ENCODE measurements around the gene LYPLA2. TPM values are rescaled to one million over a fixed set of nuclear protein-coding genes. Genes with fewer than 3 reads are reported as not detected.
"Not testable (repeated sequence)": the region's sequence is repeated elsewhere in the genome, so short reads cannot be mapped to it uniquely, and the experiment has no call there.

The LYPLA2 gene
- total and polyA plus RNA-seq, 4 donors: 26.3 to 71.1 (median 43.2) TPM

DNA sequence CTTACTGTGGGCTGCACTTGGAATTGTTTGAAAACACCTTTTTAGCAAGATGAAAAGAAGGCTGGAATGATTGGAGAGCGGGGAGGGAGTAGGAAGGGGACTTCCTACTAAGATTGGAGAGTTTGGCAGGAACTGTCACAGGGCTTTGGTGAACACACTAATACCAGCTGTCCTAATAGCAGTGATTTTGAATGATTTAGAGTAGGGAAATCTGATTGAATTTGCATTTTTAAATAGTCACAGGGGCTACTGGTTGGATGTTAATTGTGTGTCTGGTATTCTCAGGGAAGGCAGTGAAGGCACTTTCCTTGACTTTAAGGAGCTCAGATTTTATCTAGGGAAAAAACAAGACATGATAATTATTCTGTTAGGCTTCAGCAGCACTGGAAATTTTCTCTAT, 36.8 kb downstream of the LYPLA2 start:
- H3K9me3 ChIP-seq (ENCODE audit: control insufficient read depth in 4 of 4, low read length in 3 of 4): no peaks in the 10 kb centered on the region
- H3K27ac ChIP-seq (ENCODE audit: low read depth in 1 of 2, low read length in 2 of 2): no peak overlapping the region
- no peak for DNase-seq (ENCODE audit: low spot score)
- 88% methylated on average over 1 of the region's 1 CpG for WGBS
- no peaks in the 10 kb centered on the region for H3K27me3 ChIP-seq (ENCODE audit: control insufficient read depth in 4 of 4, insufficient read depth in 4 of 4, low read length in 3 of 4)
- H3K4me3 ChIP-seq (ENCODE audit: low read depth in 1 of 3, low read length in 3 of 3): no peak overlapping the region
- H3K9ac ChIP-seq (ENCODE audit: low read depth in 1 of 2, low read length in 2 of 2): no peak overlapping the region
- TF ChIP-seq HNF4A (conservative IDR thresholded peaks at IDR 0.05) (no peak), NR2F2 (IDR thresholded peaks at IDR 0.05) (no peak), YY1 (IDR thresholded peaks at IDR 0.05) (no peak), SP1 (IDR thresholded peaks at IDR 0.05) (no peak), HNF4G (IDR thresholded peaks at IDR 0.05) (no peak), RAD21 (IDR thresholded peaks at IDR 0.05) (no peak), FOXA2 (IDR thresholded peaks at IDR 0.05) (no peak), JUND (IDR thresholded peaks at IDR 0.05) (no peak)
- TF ChIP-seq, protein P1, sequence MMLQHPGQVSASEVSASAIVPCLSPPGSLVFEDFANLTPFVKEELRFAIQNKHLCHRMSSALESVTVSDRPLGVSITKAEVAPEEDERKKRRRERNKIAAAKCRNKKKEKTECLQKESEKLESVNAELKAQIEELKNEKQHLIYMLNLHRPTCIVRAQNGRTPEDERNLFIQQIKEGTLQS (IDR thresholded peaks at IDR 0.05): no peak
- TF ChIP-seq, protein P2, sequence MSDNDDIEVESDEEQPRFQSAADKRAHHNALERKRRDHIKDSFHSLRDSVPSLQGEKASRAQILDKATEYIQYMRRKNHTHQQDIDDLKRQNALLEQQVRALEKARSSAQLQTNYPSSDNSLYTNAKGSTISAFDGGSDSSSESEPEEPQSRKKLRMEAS (IDR thresholded peaks at IDR 0.05): no peak
- no peaks in the 10 kb centered on the region for H3K36me3 ChIP-seq (ENCODE audit: control insufficient read depth in 4 of 4, insufficient read depth in 3 of 4, low read depth in 1 of 4, low read length in 3 of 4)
- H3K4me1 ChIP-seq (ENCODE audit: control insufficient read depth in 4 of 4, insufficient read depth in 4 of 4, low read length in 3 of 4): peaks cover 7 to 19% (median 15%) of the 10 kb centered on the region in 4 donors

DNA sequence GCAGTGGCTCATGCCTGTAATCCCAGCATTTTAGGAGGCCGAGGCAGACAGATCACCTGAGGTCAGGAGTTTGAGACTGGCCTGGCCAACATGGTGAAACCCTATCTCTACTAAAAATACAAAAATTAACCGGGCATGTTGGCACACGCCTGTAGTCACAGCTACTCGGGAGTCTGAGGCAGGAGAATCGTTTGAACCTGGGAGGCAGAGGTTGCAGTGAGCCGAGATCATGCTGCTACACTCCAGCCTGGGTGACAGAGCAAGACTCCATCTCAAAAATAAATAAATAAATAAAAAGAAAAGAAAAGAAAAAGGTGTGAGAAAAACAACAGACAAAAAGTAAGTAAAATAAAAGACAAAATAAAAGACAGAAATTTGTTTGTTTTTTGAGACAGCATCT, 43.2 kb downstream of the LYPLA2 start:
- not testable (repeated sequence) for H3K27me3 ChIP-seq (ENCODE audit: control insufficient read depth in 4 of 4, insufficient read depth in 4 of 4, low read length in 3 of 4); H3K27ac ChIP-seq (ENCODE audit: low read depth in 1 of 2, low read length in 2 of 2); H3K9ac ChIP-seq (ENCODE audit: low read depth in 1 of 2, low read length in 2 of 2); DNase-seq (ENCODE audit: low spot score); H3K36me3 ChIP-seq (ENCODE audit: control insufficient read depth in 4 of 4, insufficient read depth in 3 of 4, low read depth in 1 of 4, low read length in 3 of 4); H3K9me3 ChIP-seq (ENCODE audit: control insufficient read depth in 4 of 4, low read length in 3 of 4); H3K4me3 ChIP-seq (ENCODE audit: low read depth in 1 of 3, low read length in 3 of 3)
- 76% methylated on average over 6 of the region's 6 CpGs for WGBS
- peaks cover 3 to 14% (median 8%) of the 10 kb centered on the region in 4 donors for H3K4me1 ChIP-seq (ENCODE audit: control insufficient read depth in 4 of 4, insufficient read depth in 4 of 4, low read length in 3 of 4)

GRCh38 chr1:23836037-23836436, 45.1 kb downstream of the LYPLA2 start:
- 82% methylated on average over 3 of the region's 3 CpGs for WGBS
- Histone ChIP-seq H3K4me1 (ENCODE audit: control insufficient read depth in 4 of 4, insufficient read depth in 4 of 4, low read length in 3 of 4) (peaks cover 1 to 8% (median 7%) of the 10 kb centered on the region in 4 donors), H3K9me3 (ENCODE audit: control insufficient read depth in 4 of 4, low read length in 3 of 4) (no peaks in the 10 kb centered on the region), H3K27ac (ENCODE audit: low read depth in 1 of 2, low read length in 2 of 2) (no peak overlapping the region), H3K4me3 (ENCODE audit: low read depth in 1 of 3, low read length in 3 of 3) (no peak overlapping the region), H3K36me3 (ENCODE audit: control insufficient read depth in 4 of 4, insufficient read depth in 3 of 4, low read depth in 1 of 4, low read length in 3 of 4) (no peaks in the 10 kb centered on the region), H3K27me3 (ENCODE audit: control insufficient read depth in 4 of 4, insufficient read depth in 4 of 4, low read length in 3 of 4) (no peaks in the 10 kb centered on the region), H3K9ac (ENCODE audit: low read depth in 1 of 2, low read length in 2 of 2) (no peak overlapping the region)
- no peak for DNase-seq (ENCODE audit: low spot score)
- TF ChIP-seq YY1 (IDR thresholded peaks at IDR 0.05) (no peak), RAD21 (IDR thresholded peaks at IDR 0.05) (no peak), RXRA (IDR thresholded peaks at IDR 0.05) (no peak), EGR1 (IDR thresholded peaks at IDR 0.05; ENCODE audit: low read depth in 2 of 2) (no peak), FOXA2 (IDR thresholded peaks at IDR 0.05) (no peak), ZBTB33 (IDR thresholded peaks at IDR 0.05) (no peak), TAF1 (conservative IDR thresholded peaks at IDR 0.05) (no peak), FOXA1 (IDR thresholded peaks at IDR 0.05) (no peak), HNF4G (IDR thresholded peaks at IDR 0.05) (no peak), JUND (IDR thresholded peaks at IDR 0.05) (no peak), NR2F2 (IDR thresholded peaks at IDR 0.05) (no peak), HNF4A (conservative IDR thresholded peaks at IDR 0.05) (no peak), SP1 (IDR thresholded peaks at IDR 0.05) (no peak), GABPA (IDR thresholded peaks at IDR 0.05 in 1 of 2, conservative IDR thresholded peaks at IDR 0.05 in 1 of 2) (no peak)
- TF ChIP-seq, protein P3, sequence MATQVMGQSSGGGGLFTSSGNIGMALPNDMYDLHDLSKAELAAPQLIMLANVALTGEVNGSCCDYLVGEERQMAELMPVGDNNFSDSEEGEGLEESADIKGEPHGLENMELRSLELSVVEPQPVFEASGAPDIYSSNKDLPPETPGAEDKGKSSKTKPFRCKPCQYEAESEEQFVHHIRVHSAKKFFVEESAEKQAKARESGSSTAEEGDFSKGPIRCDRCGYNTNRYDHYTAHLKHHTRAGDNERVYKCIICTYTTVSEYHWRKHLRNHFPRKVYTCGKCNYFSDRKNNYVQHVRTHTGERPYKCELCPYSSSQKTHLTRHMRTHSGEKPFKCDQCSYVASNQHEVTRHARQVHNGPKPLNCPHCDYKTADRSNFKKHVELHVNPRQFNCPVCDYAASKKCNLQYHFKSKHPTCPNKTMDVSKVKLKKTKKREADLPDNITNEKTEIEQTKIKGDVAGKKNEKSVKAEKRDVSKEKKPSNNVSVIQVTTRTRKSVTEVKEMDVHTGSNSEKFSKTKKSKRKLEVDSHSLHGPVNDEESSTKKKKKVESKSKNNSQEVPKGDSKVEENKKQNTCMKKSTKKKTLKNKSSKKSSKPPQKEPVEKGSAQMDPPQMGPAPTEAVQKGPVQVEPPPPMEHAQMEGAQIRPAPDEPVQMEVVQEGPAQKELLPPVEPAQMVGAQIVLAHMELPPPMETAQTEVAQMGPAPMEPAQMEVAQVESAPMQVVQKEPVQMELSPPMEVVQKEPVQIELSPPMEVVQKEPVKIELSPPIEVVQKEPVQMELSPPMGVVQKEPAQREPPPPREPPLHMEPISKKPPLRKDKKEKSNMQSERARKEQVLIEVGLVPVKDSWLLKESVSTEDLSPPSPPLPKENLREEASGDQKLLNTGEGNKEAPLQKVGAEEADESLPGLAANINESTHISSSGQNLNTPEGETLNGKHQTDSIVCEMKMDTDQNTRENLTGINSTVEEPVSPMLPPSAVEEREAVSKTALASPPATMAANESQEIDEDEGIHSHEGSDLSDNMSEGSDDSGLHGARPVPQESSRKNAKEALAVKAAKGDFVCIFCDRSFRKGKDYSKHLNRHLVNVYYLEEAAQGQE (IDR thresholded peaks at IDR 0.05): no peak
- TF ChIP-seq, protein P2 (IDR thresholded peaks at IDR 0.05): no peak
- TF ChIP-seq, protein P1 (IDR thresholded peaks at IDR 0.05): no peak
- TF ChIP-seq, protein P4, sequence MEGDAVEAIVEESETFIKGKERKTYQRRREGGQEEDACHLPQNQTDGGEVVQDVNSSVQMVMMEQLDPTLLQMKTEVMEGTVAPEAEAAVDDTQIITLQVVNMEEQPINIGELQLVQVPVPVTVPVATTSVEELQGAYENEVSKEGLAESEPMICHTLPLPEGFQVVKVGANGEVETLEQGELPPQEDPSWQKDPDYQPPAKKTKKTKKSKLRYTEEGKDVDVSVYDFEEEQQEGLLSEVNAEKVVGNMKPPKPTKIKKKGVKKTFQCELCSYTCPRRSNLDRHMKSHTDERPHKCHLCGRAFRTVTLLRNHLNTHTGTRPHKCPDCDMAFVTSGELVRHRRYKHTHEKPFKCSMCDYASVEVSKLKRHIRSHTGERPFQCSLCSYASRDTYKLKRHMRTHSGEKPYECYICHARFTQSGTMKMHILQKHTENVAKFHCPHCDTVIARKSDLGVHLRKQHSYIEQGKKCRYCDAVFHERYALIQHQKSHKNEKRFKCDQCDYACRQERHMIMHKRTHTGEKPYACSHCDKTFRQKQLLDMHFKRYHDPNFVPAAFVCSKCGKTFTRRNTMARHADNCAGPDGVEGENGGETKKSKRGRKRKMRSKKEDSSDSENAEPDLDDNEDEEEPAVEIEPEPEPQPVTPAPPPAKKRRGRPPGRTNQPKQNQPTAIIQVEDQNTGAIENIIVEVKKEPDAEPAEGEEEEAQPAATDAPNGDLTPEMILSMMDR (IDR thresholded peaks at IDR 0.05; ENCODE audit: low read depth, low read length, missing input control): no peak

All from liver (tissue), 9 donors.